ENCODE results near the gene FGF12. TPM values are rescaled to one million over a fixed set of nuclear protein-coding genes. Genes with fewer than 3 reads are reported as not detected.

The FGF12 gene
- total RNA-seq, 4 donors from 2014 or later: 1.0 to 4.4 (median 1.3) TPM; not detected in 1

GRCh38 chr3:192575879-192576506 is 151.3 kb downstream of the FGF12 start:
- Histone ChIP-seq H3K9me3 (no peaks in the 10 kb centered on the region), H3K27me3 (no peaks in the 10 kb centered on the region), H3K36me3 (no peaks in the 10 kb centered on the region), H3K27ac (no peak overlapping the region), H3K4me1 (no peaks in the 10 kb centered on the region), H3K4me3 (no peak overlapping the region)
- no peak for DNase-seq
- intact Hi-C loops (cut with DNase I; ENCODE audit: low total_unique reads): no loop called here
- no peak for TF ChIP-seq POLR2A (IDR thresholded peaks at IDR 0.05)
- TF ChIP-seq, protein P1, sequence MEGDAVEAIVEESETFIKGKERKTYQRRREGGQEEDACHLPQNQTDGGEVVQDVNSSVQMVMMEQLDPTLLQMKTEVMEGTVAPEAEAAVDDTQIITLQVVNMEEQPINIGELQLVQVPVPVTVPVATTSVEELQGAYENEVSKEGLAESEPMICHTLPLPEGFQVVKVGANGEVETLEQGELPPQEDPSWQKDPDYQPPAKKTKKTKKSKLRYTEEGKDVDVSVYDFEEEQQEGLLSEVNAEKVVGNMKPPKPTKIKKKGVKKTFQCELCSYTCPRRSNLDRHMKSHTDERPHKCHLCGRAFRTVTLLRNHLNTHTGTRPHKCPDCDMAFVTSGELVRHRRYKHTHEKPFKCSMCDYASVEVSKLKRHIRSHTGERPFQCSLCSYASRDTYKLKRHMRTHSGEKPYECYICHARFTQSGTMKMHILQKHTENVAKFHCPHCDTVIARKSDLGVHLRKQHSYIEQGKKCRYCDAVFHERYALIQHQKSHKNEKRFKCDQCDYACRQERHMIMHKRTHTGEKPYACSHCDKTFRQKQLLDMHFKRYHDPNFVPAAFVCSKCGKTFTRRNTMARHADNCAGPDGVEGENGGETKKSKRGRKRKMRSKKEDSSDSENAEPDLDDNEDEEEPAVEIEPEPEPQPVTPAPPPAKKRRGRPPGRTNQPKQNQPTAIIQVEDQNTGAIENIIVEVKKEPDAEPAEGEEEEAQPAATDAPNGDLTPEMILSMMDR (IDR thresholded peaks at IDR 0.05): no peak

GRCh38 chr3:192573240-192573639 is 154.1 kb downstream of the FGF12 start:
- Histone ChIP-seq H3K36me3 (no peaks in the 10 kb centered on the region), H3K4me1 (no peaks in the 10 kb centered on the region), H3K4me3 (no peak overlapping the region), H3K27me3 (no peaks in the 10 kb centered on the region), H3K27ac (no peak overlapping the region), H3K9me3 (no peaks in the 10 kb centered on the region)
- intact Hi-C loops (cut with DNase I; ENCODE audit: low total_unique reads): no loop called here
- DNase-seq: no peak
- no peak for TF ChIP-seq POLR2A (IDR thresholded peaks at IDR 0.05)
- TF ChIP-seq, protein P1 (IDR thresholded peaks at IDR 0.05): no peak

GRCh38 chr3:192570821-192571791 is 156.2 kb downstream of the FGF12 start:
- intact Hi-C loops (cut with DNase I; ENCODE audit: low total_unique reads): no loop called here
- no peaks in the 10 kb centered on the region for H3K36me3 ChIP-seq
- H3K27ac ChIP-seq: peak overlapping the region; percentile 43 to 54
- no peaks in the 10 kb centered on the region for H3K4me1 ChIP-seq
- TF ChIP-seq, protein P1 (IDR thresholded peaks at IDR 0.05): no peak
- no peak for TF ChIP-seq POLR2A (IDR thresholded peaks at IDR 0.05)
- peak; percentile 56 to 69 for DNase-seq
- no peaks in the 10 kb centered on the region for H3K27me3 ChIP-seq
- H3K9me3 ChIP-seq: no peaks in the 10 kb centered on the region
- H3K4me3 ChIP-seq: peak overlapping the region; percentile 32 to 36

DNA sequence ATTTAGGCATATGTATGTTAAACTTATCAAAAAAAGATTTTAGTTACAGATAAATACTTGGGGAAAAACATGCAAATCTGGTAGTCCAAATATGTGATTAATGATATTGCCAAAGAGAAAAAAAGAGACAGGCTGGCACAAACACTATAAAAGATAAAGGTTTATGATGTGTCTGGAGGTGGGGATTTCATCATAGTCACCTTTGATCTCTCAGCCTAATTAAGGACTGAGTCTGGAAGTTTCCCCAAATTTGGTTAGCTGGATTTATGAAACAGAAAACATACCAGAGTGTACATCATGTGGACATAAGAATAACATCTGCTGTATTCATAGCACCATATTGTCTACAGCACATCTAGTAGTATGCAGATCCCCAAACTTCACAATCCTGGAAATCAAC is 157.0 kb downstream of the FGF12 start:
- Histone ChIP-seq H3K36me3 (no peaks in the 10 kb centered on the region), H3K4me1 (no peaks in the 10 kb centered on the region), H3K9me3 (no peaks in the 10 kb centered on the region), H3K27me3 (no peaks in the 10 kb centered on the region), H3K27ac (no peak overlapping the region), H3K4me3 (no peak overlapping the region)
- no peak for TF ChIP-seq POLR2A (IDR thresholded peaks at IDR 0.05)
- TF ChIP-seq, protein P1 (IDR thresholded peaks at IDR 0.05): no peak
- DNase-seq: no peak
- intact Hi-C loops (cut with DNase I; ENCODE audit: low total_unique reads): no loop called here
